HG03045 (cell line): Measurements from ENCODE around the gene EDEM3.
"Not testable (repeated sequence)": the region's sequence is repeated elsewhere in the genome, so short reads cannot be mapped to it uniquely, and the experiment has no call there.

Experiments used
- ATAC-seq: cut with Tn5 transposase; IDR thresholded peaks from one replicate; pipeline ENCODE4 v1.9.1; 2021; ENCODE audit warnings: mild to moderate bottlenecking, moderate library complexity; ENCODE audit not compliant: unreplicated experiment

EDEM3 gene

DNA sequence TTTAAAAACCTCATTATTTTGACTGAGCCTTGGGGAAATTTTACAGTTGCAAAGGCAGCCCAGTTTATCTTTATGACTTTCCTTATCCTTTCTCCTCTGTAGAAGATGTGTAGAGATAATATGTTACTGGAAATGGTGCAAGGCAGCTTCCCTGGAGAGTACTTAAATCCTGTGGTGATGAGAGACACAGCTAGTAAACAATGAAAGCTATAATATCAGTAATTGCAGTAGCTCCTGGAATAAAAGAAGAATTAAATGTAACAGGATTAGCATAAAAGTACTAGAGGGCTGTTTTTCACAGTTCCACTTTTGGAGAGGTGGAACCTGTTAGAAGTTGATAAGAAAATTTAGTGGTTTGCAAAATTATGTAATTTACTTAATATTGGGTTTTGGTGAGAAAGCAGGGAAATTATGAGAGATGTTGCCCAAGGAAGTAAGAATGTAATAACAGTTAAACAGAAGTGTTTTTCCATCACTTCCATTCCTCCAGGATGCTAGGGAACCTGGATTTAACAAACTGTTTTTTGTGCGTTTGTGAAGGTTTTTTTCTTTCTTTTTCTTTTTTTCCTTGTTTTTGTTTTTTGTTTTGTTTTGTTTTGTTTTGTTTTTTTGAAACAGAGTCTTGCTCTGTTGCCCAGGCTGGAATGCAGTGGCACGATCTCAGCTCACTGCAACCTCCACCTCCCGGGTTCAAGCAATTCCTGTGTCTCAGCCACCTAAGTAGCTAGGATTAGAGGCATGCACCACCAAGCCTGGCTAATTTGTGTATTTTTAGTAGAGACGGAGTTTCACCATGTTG is 15.7 kb upstream of the EDEM3 start:
- ATAC-seq: no peak

DNA sequence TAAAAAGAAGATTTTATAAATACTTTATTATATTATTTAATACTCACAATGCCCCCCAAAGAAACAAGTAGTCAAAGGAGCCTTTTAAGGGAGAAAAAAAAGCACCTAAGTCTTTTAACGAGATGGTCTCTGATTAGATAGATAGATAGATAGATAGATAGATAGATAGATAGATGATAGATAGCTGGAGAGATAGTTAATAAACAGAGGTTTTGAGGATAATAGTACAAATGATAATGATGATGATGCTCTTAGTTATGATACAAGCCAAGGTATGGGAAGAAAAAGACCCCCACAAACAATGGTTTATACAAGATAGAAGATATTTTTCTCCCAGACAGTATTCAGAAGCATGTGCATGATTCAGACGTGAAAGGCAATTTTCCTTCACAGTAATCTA is 14.6 kb upstream of the EDEM3 start:
- no peak for ATAC-seq

DNA sequence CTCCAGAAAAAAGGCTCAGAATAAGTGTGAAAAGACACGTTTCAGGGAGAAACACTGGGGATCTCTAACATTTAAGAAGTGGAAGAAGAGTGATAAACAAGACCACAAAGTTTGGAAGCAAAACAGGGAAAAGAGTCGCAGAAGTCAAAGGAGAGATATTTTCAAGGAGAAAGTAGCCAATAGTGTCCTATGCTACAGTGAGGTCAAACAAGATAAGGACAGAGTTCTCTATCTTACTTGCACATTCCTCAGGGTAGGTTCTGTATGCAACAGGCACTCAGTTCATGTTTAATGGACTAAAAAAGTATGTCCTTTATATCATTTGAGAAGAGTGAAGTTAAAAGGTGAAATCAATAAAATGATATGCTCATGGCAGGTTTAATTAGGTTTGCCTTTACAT is 13.8 kb upstream of the EDEM3 start:
- ATAC-seq: no peak

DNA sequence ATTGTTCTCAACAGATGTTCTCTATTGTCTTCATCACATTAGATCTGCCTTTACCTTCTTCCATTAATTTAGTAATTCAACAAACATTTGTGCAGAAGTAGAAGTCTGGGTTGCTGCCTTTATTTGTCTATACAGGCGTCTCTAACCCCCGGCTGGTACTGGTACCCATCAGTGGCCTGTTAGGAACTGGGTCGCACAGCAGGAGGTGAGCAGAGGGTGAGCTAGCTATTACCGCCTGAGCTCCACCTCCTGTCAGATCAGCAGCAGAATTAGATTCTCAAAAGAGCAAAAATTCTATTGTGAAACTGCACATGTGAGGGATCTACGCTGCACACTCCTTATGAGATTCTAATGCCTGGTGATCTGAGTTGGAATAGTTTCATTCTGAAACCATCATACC is 12.9 kb upstream of the EDEM3 start:
- no peak for ATAC-seq

DNA sequence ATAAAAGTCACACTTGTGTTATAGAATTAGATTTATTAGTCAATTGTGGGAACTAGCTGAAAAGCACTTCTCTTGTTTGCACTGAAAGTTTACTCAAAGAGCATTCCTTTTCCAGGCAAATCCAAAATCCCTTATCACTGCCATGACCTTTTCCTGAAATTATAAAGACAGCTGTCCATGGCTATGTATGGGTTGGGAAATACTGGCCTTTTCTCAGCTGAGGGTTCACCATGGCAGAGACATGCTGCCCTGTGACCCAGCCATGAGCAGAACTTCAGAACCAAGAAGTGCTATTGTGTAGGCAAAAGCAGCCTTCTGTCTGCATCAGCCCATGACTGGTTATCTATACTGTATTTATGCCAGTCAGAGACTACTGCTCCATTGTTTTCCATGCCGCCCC is 9.8 kb upstream of the EDEM3 start:
- no peak for ATAC-seq

DNA sequence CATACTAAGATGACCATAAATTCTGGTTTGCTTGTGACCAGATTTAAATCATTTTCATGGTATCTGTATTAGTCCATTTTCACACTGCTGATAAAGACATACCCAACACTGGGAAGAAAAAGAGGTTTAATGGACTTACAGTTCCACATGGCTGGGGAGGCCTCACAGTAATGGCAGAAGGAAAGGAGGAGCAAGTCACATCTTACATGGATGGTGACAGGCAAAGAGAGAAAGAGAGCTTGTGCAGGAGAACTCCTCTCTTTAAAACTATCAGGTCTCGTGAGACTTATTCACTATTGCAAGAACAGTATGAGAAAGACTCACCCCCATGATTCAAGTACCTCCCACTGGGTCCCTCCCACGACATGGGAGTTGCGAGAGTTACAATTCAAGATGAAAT is 8.9 kb upstream of the EDEM3 start:
- not testable (repeated sequence) for ATAC-seq

DNA sequence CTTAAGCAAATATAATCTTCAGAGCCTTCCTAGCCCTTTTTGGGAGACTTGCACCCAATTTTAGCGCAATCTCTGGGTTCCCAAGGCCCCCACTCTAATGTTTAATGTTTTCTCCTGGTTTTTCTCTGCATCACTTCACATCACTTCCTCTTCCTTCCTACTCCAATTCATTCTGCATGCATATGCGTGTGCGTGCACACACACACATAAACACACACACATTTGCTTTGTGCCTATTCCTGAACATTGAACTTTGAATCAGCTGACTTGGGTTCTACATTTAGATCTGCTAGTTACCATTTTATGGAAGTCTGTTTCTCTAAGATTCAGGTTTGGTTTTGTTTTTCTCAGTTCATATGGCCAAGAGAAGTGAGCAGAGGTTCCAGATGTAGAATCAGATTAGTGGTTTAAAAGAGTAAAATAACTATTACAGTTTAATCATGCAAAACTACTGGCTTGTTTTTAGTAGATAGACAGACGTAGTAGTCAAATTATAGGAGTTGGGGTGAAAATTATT is 7.4 kb upstream of the EDEM3 start:
- no peak for ATAC-seq

DNA sequence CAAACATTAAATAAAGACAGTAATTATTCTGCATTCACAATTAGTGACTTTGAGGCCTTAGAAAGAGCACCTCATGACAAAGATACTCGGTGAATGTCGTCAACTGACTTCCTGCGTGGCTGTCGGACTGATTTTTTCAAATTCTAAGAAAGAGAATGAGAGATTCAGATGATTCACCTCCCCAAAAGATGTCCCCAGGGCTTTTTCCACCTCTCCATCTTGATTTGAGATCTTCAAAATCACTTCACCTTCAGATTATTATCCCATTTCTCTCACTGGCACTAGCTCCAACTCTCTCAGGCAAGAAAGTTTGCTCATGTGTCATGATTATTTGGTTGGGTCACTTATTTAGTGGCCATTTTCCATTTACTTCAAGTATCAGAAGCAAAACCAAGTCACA is 5.0 kb upstream of the EDEM3 start:
- no peak for ATAC-seq

DNA sequence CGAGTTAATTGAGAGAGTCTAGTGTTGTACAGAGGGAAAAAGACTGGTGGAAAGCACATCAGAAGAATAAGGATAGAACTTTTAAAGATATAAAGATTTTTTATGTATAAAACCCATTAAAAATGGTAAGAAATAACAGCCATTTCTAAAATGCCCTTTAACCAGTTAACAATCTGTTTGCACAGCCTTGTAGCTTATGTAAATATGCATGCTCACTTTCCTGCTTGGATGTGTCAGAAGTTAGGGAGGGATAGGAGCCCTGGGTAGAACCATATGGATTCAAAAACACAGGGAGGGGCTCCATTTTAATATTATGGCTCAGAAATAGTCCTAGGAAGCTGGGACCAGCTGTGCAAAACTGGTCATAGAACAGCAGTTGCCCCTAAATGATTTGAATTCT is 4.5 kb upstream of the EDEM3 start:
- ATAC-seq: no peak

DNA sequence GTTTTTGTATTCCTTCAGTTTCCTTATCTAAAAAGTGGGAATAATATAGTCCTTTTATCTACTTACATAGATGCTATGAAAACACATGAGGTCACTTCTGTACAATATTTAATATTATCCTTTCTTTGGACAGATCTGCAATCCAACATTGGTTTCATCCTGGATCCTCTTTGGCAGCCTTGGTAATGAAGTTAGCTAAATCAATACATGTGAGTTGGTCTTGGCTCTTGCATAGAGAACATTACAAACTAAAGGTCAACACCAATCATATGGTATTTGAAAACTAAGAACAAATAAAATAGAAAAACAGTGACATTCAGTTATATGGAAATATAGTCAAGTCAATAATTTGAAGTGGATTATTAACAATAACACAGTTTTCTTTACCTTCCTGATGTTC is 3.2 kb upstream of the EDEM3 start:
- no peak for ATAC-seq

DNA sequence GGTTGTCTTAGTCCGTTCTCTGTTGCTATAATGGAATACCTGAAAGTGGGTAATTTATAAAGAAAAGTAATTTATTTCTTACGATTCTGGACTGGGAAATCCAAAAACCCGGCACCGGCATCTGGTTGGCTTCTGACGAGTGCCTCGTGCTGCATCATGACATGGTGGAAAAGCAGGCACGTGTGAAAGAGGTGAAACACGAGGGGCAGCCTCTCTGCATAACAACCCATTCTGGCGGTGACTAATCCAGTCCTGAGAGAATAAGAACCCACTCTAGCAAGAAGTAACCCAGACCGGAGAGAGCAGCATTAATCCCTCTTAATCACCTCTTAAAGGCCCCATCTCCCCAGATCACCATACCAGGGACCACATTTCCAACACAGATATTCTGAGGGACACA is 2.7 kb upstream of the EDEM3 start:
- ATAC-seq: no peak

DNA sequence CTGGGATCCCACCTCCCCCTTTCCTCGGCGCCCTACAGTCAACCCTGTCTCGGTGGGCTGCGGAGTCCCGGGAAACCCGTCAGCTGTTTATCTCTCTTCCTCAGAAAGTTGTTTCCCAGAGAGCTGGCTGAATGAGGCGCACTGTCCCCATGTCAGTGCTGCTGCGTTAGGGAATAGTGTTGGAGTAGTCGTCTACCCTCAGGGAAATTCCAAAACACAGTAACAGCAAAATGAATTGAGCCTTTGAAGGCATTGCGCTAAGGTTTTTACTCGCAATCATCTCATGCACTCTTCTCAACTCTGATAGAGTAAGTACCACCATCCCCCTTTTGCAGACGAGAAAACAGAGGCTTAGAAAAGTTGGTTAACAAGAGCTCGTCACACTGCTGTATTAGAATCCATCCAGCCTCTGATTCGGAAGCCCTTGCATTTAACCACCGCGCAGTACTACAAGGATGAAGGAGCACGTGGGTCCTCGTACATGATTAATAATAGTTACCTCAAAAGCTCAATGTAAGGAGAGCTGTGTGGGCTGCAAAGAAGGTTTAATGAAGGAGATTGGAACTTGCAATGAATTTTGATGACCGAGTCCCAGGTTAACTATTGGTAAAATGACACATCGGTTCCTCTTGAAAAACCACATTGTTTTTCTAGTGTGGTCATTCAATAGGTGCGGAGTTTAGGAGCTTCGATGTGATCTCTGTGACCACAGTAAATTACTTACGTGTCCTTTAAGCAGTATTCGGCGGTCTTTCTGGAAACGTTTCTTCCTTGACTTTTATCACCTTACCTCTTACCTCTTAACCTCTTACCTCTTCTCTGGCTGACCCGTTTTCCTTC is 788 bp upstream of the EDEM3 start:
- peak; percentile 0 for ATAC-seq

DNA sequence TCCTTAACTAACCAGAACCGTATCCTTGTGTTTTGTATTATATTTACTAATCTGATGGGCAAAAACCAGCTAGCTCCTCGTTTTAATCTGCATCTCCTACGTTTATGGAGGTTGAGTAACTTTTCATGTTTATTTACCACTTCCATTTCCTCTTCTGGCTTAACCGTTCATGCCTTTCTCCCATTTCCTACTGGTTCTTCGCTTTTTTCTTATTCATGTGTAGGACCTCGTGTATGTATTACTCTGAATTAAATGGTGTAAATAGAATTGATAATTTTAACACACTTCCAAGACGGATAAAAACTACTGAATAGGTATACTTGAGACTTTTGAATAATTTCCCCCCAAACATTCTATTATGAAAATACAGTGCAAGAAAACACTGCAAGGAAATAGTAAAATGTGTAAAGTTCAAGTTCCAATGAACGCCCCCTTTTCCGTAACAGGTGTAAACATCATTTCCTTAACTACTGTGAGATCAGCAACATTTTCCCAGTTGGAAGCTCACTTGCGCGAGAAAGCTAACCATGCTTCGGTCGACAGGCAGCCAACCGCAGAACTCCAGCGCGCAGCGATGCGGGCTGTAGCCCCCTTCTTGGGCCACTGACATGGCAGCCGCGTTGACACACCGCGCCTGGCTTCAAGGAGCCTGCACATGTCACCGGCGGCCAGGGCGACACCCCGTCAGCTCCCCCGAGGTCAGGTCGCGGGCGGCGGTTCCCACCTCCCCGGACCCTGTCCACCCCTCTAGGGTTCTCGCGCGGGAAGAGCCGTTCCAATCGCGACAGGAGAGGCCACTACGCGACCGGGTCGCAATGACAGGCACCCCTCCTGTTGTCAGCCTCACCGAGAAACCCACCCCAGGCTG is 816 bp downstream of the EDEM3 start:
- ATAC-seq: peak; percentile 16

DNA sequence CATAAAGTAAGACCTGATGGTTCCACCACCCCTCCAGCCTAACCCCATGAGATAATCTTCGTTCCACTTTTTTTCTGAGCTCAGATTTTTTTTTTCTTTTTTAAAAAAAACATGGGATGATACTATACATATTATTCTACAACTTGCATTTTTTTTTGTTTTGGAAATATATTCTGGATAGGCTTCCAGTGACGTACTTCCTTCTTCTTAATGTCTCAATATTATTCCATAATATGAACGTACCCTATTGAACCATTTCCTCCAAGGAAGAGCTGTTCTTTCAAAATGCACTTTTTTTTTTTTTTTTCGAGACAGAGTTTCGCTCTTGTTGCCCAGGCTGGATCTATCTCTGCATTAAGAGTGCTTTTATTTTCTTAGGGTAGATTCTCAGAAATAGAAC is 1.5 kb downstream of the EDEM3 start:
- no peak for ATAC-seq

DNA sequence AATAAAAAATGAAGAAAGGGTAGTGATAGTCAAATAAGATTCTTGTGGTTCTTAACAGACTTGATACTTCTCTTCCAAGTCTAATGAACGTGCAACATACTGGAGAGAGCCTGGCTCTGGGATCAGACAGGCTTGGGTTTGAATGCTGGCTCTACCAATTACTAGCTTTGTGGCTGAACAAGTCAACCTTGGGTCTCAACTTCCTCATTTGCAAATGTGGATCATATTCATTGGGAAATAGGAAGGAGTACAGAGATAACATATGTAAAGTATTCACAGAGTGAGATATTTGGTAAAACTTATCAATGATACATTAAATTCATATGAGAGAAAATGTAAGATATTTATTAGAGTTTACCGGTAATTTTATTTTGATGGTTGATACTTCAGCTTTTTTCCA is 2.0 kb downstream of the EDEM3 start:
- no peak for ATAC-seq

DNA sequence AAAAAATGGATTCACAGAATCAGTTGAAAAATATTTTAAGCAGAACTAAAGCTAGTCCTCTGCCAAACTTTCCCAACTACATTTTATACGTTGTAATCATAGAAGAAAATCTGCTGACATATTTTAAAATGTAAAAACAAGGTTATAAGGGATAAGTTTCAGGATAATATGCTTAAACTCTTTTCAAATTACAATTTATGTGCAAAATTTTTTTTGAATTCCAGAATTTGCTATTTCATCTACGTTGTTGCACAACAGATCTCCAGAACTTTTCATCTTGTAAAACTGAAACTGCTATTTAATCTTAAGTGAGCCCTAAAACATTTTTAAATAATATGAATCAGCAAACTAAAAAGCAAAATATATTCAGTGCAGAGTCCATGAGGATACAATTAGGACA is 5.9 kb downstream of the EDEM3 start:
- no peak for ATAC-seq

DNA sequence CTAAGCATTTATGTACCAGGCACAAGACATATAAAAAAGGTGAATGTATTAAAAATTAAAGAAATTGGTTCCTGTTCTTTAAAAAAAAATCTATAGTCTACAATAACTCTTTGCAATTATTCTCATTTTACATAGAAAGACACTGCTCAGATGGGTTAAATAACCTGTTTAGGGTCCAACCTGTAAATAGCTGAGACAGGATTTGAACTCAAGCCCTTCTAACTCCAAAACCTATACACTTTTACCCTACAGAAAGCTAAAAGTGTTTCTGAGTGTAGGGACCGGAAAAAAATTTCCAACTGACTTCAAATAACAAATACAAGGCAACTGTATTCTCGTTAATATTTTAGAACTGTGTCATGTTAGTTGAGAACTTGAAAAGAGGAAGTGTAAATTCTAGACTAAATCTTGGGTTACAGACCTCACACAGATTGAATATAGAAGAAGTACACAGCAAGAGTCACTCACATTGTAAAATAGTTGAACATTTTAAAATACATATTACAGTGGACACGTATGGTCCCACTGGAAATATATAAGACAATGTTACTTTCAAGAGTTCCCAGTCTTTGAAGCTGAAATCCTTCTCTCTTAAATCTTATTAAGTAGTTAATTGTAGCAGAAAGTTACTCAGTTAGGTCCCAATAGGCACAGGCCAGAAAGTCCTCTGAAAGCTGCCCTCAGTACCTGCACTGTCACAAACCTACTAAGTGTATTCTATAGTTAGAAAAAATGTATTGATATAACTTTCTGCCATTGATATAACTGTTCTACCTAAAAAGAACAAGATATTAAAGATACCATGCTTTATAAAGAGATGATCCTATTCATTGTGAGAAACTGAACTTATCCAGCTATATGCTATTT is 7.3 kb downstream of the EDEM3 start:
- peak; percentile 62 for ATAC-seq

DNA sequence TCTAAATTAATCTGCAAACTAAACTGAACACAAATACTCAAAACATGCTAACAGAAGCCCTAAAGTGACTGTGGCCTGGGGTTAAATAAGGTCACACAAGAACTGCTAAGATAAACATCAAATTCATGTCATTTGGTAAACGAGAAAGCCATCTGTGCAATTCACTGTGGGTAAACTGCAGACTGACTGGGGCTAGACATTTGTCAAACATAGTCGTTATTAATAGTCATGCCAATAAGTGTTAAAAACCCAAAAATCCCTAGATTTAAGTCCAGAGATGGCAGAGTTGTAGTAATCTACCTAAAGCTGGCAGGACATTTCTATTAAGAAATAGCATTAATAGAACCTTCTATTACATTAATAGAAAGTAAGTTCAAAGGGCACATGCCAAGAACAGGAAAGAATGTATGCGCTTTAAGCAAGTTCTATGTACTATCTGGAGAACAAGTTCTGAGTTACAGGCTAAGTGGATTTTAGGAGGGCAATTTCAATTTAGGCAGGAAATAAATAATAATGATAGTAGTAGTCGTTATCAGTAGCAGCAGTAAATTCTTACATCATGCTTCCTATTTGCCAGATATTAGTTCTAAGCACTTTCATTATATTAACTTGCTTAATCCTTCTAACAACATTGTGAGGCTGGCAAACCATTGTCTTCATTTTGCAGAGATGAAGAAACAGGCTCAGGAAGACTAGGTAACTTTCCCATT is 8.6 kb downstream of the EDEM3 start:
- no peak for ATAC-seq

DNA sequence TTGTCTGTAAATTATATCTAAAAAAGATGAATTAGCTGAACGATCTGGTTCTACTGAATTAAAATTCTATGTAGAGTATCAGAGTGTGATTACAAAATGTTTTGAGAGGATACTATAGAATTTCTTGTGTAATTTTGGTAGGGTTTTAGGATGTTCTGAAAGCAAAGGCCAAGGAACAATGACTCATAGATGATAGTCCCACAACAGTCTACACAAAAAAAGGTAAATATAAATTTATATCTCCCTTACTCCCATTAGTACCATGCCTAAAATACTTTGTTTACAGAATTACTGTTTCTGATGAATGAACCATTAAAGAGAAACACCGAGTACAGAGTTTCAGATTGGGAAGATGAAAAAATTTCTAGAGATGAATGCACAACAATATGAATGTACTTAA is 9.5 kb downstream of the EDEM3 start:
- ATAC-seq: no peak
